Esophagus muscularis mucosa (tissue), 2 donors: ENCODE data around the gene FES.

Experiments used
- EP300 ChIP-seq: sonication (generic); formaldehyde crosslinking; IDR thresholded peaks from one replicate; pipeline ENCODE4 v1.6.1; 2017; ENCODE audit warnings: antibody characterized with exemption
- POLR2A ChIP-seq: fragments of 450-650 bp; IDR thresholded peaks from one replicate; pipeline ENCODE4 v1.6.1; 2017; ENCODE audit warnings: antibody characterized with exemption, moderate library complexity, mild to moderate bottlenecking, low read depth

DNA sequence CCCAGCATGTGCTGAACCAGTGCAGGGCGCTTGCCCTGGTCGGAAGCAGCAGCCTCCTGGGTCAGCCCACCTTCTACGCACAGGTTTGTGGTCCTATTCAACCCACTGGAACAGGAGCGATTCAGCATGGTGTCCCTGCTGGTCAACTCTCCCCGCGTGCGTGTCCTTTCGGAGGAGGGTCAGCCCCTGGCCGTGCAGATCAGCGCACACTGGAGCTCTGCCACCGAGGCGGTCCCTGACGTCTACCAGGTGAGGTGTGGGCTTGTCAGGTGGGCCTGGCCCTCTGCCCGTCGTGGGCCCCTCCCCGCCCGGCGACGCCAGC, 27.0 kb downstream of the FES start:
- TF ChIP-seq EP300 = no peak
- TF ChIP-seq POLR2A = no peak
